Transverse colon (tissue), 4 donors: Measurements from ENCODE around the gene RAMP3.

ENCODE experiments used
- CTCF ChIP-seq, 5 experiments: fragments of 200-600 bp in 3 of 5; fragments of 450-650 bp in 2 of 5; sonication (generic) in 3 of 5; IDR thresholded peaks; 1 replicate in 2 of 5; 2 replicates in 3 of 5; pipeline ENCODE4 v1.5.1; 2016 to 2017; ENCODE audit warnings: antibody characterized with exemption in 5 of 5, inconsistent platforms in 3 of 5, mild to moderate bottlenecking in 2 of 5, moderate library complexity in 1 of 5
- EP300 ChIP-seq: sonication (generic); formaldehyde crosslinking; IDR thresholded peaks from one replicate; pipeline ENCODE4 v1.6.1; 2017; ENCODE audit warnings: antibody characterized with exemption, low read depth
- POLR2A ChIP-seq: fragments of 450-650 bp; IDR thresholded peaks from one replicate; pipeline ENCODE4 v1.6.1; 2016; ENCODE audit warnings: antibody characterized with exemption, mild to moderate bottlenecking, moderate library complexity
- POLR2AphosphoS5 ChIP-seq, 3 donors: sonication (generic); formaldehyde crosslinking; IDR thresholded peaks; one replicate each; pipeline ENCODE4 v1.6.1; 2016; ENCODE audit warnings: antibody characterized with exemption in 3 of 3

- TF ChIP-seq POLR2AphosphoS5 (IDR thresholded peaks at IDR 0.05), result no peak
- no peak for TF ChIP-seq POLR2A
- TF ChIP-seq CTCF (IDR thresholded peaks at IDR 0.05), result no peak
- no peak for TF ChIP-seq EP300
Observed at GRCh38 chr7:45229156-45229920, 71.7 kb downstream of the RAMP3 start.
